OCI-LY1 (cell line): ENCODE measurements around the gene PSME1.

Source experiments
- EZH2 ChIP-seq: fragments of 200-600 bp; sonication (generic), shearing (Covaris generic); IDR thresholded peaks from 2 replicates; pipeline ENCODE4 v1.8.0; 2017; ENCODE audit warnings: borderline replicate concordance, mixed run types, mild to moderate bottlenecking, antibody characterized with exemption, low read length, moderate library complexity, mixed read lengths
- TF ChIP-seq, protein P1 (sequence below): fragments of 200-600 bp; sonication (generic), shearing (Covaris generic); IDR thresholded peaks from 2 replicates; pipeline ENCODE4 v1.5.1; 2017; ENCODE audit warnings: mild to moderate bottlenecking, antibody characterized with exemption, low read length, moderate library complexity, mixed read lengths

DNA sequence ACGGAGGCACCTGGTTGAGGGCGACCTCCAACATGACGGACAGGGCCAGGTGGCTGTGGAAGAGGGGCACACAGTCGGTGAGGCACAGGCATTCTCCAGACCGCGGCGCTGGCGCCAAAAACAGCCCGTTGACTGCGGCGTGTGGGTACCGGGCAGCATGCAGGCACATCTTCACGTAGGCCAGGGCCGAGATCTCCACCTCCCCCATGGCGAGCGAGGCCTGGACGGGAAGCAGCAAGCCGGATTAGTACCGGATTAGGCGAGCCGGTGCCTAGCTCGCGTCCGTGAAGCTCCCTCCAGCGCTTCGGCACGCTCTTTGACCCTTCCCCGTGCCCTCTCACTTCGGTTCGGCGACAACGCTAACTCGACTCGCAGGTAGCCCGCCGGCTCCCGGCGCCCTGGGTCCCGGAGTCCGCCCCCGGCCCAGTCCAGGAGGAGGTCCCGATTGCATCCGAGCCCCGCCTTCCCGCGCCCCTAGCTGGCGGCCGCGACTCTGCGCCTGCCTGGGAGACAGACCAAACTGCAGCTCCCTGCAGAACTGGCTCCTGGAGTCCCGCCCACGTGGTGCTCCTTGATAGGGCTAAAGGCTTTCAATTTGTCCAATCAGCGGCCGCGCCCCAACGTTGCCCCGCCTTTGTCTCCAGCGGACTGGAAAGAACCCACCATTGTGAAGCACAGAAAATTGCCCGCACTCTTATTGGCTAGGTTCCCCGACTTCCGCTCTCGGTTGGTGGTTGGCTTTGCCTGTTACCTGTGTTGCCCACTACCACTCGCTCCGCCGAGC lies 5.3 kb downstream of the PSME1 start, which contains the start of gene EMC9:
- no peak for TF ChIP-seq EZH2
- TF ChIP-seq, protein P1, sequence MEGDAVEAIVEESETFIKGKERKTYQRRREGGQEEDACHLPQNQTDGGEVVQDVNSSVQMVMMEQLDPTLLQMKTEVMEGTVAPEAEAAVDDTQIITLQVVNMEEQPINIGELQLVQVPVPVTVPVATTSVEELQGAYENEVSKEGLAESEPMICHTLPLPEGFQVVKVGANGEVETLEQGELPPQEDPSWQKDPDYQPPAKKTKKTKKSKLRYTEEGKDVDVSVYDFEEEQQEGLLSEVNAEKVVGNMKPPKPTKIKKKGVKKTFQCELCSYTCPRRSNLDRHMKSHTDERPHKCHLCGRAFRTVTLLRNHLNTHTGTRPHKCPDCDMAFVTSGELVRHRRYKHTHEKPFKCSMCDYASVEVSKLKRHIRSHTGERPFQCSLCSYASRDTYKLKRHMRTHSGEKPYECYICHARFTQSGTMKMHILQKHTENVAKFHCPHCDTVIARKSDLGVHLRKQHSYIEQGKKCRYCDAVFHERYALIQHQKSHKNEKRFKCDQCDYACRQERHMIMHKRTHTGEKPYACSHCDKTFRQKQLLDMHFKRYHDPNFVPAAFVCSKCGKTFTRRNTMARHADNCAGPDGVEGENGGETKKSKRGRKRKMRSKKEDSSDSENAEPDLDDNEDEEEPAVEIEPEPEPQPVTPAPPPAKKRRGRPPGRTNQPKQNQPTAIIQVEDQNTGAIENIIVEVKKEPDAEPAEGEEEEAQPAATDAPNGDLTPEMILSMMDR, result no peak
